Glutamatergic neuron (in vitro differentiated cells): ENCODE data around the gene ANAPC1. TPM values are rescaled to one million over a fixed set of nuclear protein-coding genes. Genes with fewer than 3 reads are reported as not detected.
"Not testable (repeated sequence)": the region's sequence is repeated elsewhere in the genome, so short reads cannot be mapped to it uniquely, and the experiment has no call there.

Experiments used
- DNase-seq: peaks from one replicate; pipeline ENCODE4 v3.0.0; 2022
- H3K27ac Mint-ChIP-seq: one replicate; pipeline ENCODE4 v1.8.0; 2020; ENCODE audit warnings: mild to moderate bottlenecking, mixed read lengths, inconsistent platforms; ENCODE audit not compliant: unreplicated experiment
- H3K27me3 Mint-ChIP-seq: one replicate; pipeline ENCODE4 v1.8.0; 2020; ENCODE audit warnings: mild to moderate bottlenecking, moderate library complexity, mixed read lengths, inconsistent platforms; ENCODE audit not compliant: unreplicated experiment
- H3K36me3 Mint-ChIP-seq: one replicate; pipeline ENCODE4 v1.8.0; 2020; ENCODE audit warnings: mild to moderate bottlenecking, mixed read lengths, inconsistent platforms; ENCODE audit not compliant: unreplicated experiment
- H3K4me1 Mint-ChIP-seq: one replicate; pipeline ENCODE4 v1.8.0; 2020; ENCODE audit warnings: mild to moderate bottlenecking, low read depth, mixed read lengths, inconsistent platforms; ENCODE audit not compliant: unreplicated experiment
- H3K4me3 Mint-ChIP-seq: one replicate; pipeline ENCODE4 v1.8.0; 2020; ENCODE audit warnings: mild to moderate bottlenecking, mixed read lengths, inconsistent platforms; ENCODE audit not compliant: unreplicated experiment
- H3K9me3 Mint-ChIP-seq: one replicate; pipeline ENCODE4 v1.8.0; 2020; ENCODE audit warnings: mild to moderate bottlenecking, moderate library complexity, mixed read lengths, inconsistent platforms; ENCODE audit not compliant: unreplicated experiment
- CTCF ChIP-seq: fragments of 200-600 bp; sonication (generic); IDR thresholded peaks from one replicate; pipeline ENCODE4 v1.5.0; 2021; ENCODE audit not compliant: partially characterized antibody, unreplicated experiment
- total RNA-seq: library from RNA; stranded (reverse); fragmentation: NEBNext Ultra II Directional; extraction: Animal tissue kit (Norgen Biotek cat#: 25700); gene quantifications from one replicate; pipeline ENCODE4 v1.2.1, GENCODE V29; 2021; ENCODE audit not compliant: unreplicated experiment

Gene ANAPC1
- total RNA-seq, 1 donor from 2014 or later, result 33.4 TPM

DNA sequence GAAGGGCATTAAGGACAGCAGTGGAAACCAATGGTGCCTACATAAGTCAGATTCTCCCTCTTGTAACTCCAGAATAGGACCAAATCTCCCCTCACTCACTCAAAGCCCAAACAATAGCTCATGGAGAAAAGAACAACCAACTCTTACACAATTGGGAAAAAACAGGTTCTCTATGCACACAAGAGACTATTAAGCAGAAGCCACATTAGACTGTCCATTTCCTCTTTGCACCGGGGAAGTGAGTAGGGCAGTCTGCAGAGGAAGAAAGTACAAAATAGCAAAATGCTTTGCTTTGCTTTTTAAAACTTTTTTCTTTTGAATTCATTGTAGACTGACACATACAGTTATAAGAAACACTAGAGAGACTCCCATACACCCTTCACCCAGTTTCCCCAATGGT, 133.4 kb downstream of the ANAPC1 start:
- H3K36me3 Mint-ChIP-seq, H3K9me3 Mint-ChIP-seq, H3K27me3 Mint-ChIP-seq, H3K27ac Mint-ChIP-seq, H3K4me3 Mint-ChIP-seq, H3K4me1 Mint-ChIP-seq, DNase-seq: not testable (repeated sequence)

DNA sequence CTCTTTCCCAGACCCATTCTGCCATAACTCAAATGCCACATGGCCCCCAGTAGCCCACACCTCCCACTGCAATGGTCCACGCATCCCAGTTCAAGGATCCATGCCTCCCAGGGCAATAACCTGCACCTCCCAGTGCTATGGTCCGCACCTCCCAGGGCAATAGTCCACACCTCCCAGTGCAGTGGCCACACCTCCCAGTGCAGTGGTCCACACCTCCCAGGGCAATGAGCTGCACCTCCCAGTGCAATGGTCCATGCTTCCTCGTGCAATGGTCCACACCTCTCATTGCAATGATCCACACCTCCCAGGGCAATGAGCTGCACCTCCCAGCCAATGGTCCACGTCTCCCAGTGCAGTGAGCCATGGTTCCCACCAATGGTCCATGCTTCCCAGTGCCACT, 135.6 kb downstream of the ANAPC1 start:
- DNase-seq, H3K9me3 Mint-ChIP-seq, H3K27ac Mint-ChIP-seq, H3K4me1 Mint-ChIP-seq, H3K4me3 Mint-ChIP-seq, H3K27me3 Mint-ChIP-seq, H3K36me3 Mint-ChIP-seq: not testable (repeated sequence)

GRCh38 chr2:111747410-111748115, 136.4 kb downstream of the ANAPC1 start:
- TF ChIP-seq CTCF, result peak; percentile 63
- not testable (repeated sequence) for H3K9me3 Mint-ChIP-seq, H3K27ac Mint-ChIP-seq, H3K4me3 Mint-ChIP-seq, H3K27me3 Mint-ChIP-seq, H3K4me1 Mint-ChIP-seq, H3K36me3 Mint-ChIP-seq
- peak; percentile 86 for DNase-seq

DNA sequence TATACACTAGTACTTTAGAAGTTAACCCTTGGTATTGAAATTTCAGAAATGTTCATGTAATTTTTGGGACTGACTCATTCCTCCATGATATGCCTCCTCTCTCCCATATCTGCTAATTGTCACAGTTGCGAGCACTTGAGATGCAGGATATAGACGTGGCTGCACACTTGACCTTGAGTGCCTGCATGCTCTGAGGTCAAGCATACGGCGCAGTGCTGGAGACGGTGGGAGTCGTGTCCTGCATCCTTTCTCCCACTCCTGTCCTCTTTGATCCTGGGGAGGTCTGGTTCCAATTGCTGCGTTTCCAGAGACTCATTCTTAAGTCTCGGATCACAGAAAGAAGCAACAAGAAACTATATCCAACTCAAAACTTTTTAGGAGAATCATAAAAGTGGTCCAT, 139.2 kb downstream of the ANAPC1 start:
- H3K36me3 Mint-ChIP-seq, H3K4me3 Mint-ChIP-seq: not testable (repeated sequence)

DNA sequence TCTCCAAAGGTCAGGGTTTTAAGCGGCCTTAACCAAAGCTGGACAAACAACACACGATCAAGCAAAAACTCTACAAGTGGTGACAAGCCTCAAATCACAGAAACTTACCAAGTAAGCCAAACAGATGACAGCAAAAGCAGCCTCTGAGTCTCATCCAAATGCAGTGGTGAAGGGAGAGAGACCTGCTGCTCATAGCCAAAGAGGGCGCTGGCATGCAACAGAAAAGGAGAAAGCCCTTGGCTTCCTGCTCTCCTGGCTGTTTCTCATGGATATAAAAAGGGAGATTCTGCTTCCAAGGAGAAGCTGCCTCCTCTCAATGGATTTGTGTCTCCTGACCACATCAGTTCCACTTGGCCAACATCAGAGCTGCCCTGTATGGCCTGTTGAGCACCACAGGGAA, 142.5 kb downstream of the ANAPC1 start:
- not testable (repeated sequence) for H3K27me3 Mint-ChIP-seq, H3K4me3 Mint-ChIP-seq, H3K9me3 Mint-ChIP-seq

More for the DNA sequence above, 139.2 kb downstream of the ANAPC1 start:
- H3K27ac Mint-ChIP-seq, H3K9me3 Mint-ChIP-seq, DNase-seq, H3K4me1 Mint-ChIP-seq, H3K27me3 Mint-ChIP-seq: not testable (repeated sequence)

GRCh38 chr2:111735838-111736721, 147.9 kb downstream of the ANAPC1 start:
- not testable (repeated sequence) for H3K9me3 Mint-ChIP-seq, H3K4me1 Mint-ChIP-seq, H3K27me3 Mint-ChIP-seq, H3K27ac Mint-ChIP-seq, DNase-seq, H3K4me3 Mint-ChIP-seq, H3K36me3 Mint-ChIP-seq
- peak; percentile 68 for TF ChIP-seq CTCF

More for the DNA sequence above, 142.5 kb downstream of the ANAPC1 start:
- not testable (repeated sequence) for DNase-seq, H3K27ac Mint-ChIP-seq, H3K4me1 Mint-ChIP-seq, H3K36me3 Mint-ChIP-seq

GRCh38 chr2:111735420-111735819, 148.6 kb downstream of the ANAPC1 start:
- H3K9me3 Mint-ChIP-seq, H3K4me1 Mint-ChIP-seq, H3K27me3 Mint-ChIP-seq, H3K4me3 Mint-ChIP-seq, DNase-seq, H3K36me3 Mint-ChIP-seq, H3K27ac Mint-ChIP-seq: not testable (repeated sequence)

GRCh38 chr2:111729812-111730458, 154.1 kb downstream of the ANAPC1 start:
- not testable (repeated sequence) for H3K27me3 Mint-ChIP-seq, H3K4me1 Mint-ChIP-seq, H3K36me3 Mint-ChIP-seq, H3K27ac Mint-ChIP-seq, H3K4me3 Mint-ChIP-seq, DNase-seq, H3K9me3 Mint-ChIP-seq

GRCh38 chr2:111727611-111728110, 156.3 kb downstream of the ANAPC1 start:
- not testable (repeated sequence) for H3K27ac Mint-ChIP-seq, H3K4me1 Mint-ChIP-seq, H3K36me3 Mint-ChIP-seq, H3K27me3 Mint-ChIP-seq, DNase-seq, H3K9me3 Mint-ChIP-seq, H3K4me3 Mint-ChIP-seq

GRCh38 chr2:111725742-111726141, 158.3 kb downstream of the ANAPC1 start:
- not testable (repeated sequence) for H3K4me3 Mint-ChIP-seq, H3K36me3 Mint-ChIP-seq, H3K4me1 Mint-ChIP-seq, H3K27me3 Mint-ChIP-seq, DNase-seq, H3K27ac Mint-ChIP-seq, H3K9me3 Mint-ChIP-seq
